ENCODE measurements around the gene CTDSPL. TPM values are rescaled to one million over a fixed set of nuclear protein-coding genes. Genes with fewer than 3 reads are reported as not detected.
"Not testable (repeated sequence)": the region's sequence is repeated elsewhere in the genome, so short reads cannot be mapped to it uniquely, and the experiment has no call there.

The CTDSPL gene, protein sequence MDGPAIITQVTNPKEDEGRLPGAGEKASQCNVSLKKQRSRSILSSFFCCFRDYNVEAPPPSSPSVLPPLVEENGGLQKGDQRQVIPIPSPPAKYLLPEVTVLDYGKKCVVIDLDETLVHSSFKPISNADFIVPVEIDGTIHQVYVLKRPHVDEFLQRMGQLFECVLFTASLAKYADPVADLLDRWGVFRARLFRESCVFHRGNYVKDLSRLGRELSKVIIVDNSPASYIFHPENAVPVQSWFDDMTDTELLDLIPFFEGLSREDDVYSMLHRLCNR
- 29.6 to 43.5 TPM (median 41.5 TPM) in 3 replicates for total RNA-seq
- long read RNA-seq, full-length matches to known transcripts = 40 of 54 reads
- long read RNA-seq, partial matches to known transcripts = 2 of 54 reads
- long read RNA-seq, other reads (novel, unspliced or antisense) = 12 of 54 reads

DNA sequence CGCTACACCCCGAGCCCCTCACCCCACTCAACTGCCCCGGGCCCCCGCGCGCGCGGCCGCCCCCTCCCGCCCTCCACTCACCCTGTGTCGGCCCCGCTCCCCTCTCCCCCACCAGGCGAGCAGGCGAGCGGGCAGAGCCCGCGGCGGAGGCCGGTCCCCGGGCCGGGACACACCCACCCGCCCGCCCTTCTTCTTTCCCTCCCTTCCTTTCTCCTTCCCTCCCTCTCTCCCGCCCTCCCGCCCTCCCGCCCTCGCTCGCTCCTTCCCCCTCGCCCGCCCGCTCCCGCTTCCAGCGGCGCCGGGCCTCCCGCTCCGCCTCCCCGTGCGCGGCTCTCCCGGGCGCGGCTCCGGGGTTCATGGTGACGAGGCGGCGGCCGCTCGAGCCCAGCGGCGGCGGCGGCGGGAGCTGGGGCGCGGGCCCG lies at the start of gene CTDSPL:
CTDSPL (plus strand) TSS at position 261 of the 422 bp plus-strand sequence. CDS start 320 bp downstream, outside the sequence.
- DNase-seq (ENCODE audit: low spot score) = no peak
- Mint-ChIP-seq H3K4me3 (ENCODE audit: unreplicated experiment) (peak within 1 kb of the TSS; percentile 89), H3K27me3 (ENCODE audit: low read depth) (no peaks in the 10 kb centered on the region), H3K27ac (ENCODE audit: unreplicated experiment) (peak within 1 kb of the TSS; percentile 86), H3K4me1 (ENCODE audit: low read depth) (peaks cover 42% of the 10 kb centered on the region), H3K36me3 (ENCODE audit: low read depth) (no peaks in the 10 kb centered on the region), H3K9me3 (ENCODE audit: low read depth) (no peaks in the 10 kb centered on the region)
- TF ChIP-seq, protein P1, sequence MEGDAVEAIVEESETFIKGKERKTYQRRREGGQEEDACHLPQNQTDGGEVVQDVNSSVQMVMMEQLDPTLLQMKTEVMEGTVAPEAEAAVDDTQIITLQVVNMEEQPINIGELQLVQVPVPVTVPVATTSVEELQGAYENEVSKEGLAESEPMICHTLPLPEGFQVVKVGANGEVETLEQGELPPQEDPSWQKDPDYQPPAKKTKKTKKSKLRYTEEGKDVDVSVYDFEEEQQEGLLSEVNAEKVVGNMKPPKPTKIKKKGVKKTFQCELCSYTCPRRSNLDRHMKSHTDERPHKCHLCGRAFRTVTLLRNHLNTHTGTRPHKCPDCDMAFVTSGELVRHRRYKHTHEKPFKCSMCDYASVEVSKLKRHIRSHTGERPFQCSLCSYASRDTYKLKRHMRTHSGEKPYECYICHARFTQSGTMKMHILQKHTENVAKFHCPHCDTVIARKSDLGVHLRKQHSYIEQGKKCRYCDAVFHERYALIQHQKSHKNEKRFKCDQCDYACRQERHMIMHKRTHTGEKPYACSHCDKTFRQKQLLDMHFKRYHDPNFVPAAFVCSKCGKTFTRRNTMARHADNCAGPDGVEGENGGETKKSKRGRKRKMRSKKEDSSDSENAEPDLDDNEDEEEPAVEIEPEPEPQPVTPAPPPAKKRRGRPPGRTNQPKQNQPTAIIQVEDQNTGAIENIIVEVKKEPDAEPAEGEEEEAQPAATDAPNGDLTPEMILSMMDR (IDR thresholded peaks at IDR 0.05) = no peak

DNA sequence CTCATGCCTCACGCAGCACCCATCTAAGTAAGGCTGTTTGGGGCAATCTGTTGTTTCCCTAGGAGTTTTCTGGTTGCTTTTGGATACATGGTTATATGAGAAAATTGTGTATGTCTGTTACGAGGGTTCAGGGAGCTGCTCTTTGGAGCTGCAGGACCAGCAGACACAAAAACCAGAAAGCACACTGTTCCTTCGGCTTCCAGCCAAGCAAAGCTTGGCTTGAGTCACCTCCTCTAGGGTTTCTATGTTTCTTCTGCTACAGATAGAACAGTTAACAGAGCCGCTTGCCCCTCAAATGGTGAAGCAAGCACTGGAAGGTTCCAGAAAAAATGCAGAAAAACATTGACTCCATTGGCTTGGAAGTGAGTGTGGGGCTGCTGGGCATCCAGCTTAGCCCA lies 49.2 kb upstream of the CTDSPL start:
- TF ChIP-seq, protein P1 (IDR thresholded peaks at IDR 0.05) = no peak
- DNase-seq (ENCODE audit: low spot score) = no peak
- Mint-ChIP-seq H3K27ac (ENCODE audit: unreplicated experiment) (no peak overlapping the region), H3K36me3 (ENCODE audit: low read depth) (peaks cover 3% of the 10 kb centered on the region), H3K27me3 (ENCODE audit: low read depth) (peaks cover 5% of the 10 kb centered on the region), H3K4me3 (ENCODE audit: unreplicated experiment) (no peak overlapping the region), H3K4me1 (ENCODE audit: low read depth) (peaks cover 4% of the 10 kb centered on the region), H3K9me3 (ENCODE audit: low read depth) (no peaks in the 10 kb centered on the region)

DNA sequence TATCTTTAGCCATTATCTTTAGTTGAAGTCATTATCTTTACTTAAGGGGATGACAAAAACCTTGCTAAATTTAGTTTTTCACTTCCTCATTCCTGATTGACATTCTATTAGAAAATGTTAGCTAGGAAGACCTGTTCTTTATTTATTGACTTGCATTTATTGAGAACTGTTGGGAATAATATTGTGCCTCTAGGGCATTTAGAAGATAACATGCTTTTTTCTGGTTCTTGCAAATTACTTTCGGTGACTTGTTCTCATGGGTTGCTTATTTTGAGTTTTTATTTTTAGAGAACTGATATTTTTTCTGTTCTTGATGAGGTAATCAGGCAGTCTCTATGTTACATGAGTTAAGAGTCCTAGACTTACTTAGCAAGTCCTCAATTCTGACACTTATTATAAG lies 48.3 kb upstream of the CTDSPL start:
- peaks cover 4% of the 10 kb centered on the region for H3K4me1 Mint-ChIP-seq (ENCODE audit: low read depth)
- no peaks in the 10 kb centered on the region for H3K9me3 Mint-ChIP-seq (ENCODE audit: low read depth)
- no peak overlapping the region for H3K27ac Mint-ChIP-seq (ENCODE audit: unreplicated experiment)
- no peak for DNase-seq (ENCODE audit: low spot score)
- TF ChIP-seq, protein P1 (IDR thresholded peaks at IDR 0.05) = no peak
- H3K27me3 Mint-ChIP-seq (ENCODE audit: low read depth) = peaks cover 5% of the 10 kb centered on the region
- no peak overlapping the region for H3K4me3 Mint-ChIP-seq (ENCODE audit: unreplicated experiment)
- peaks cover 6% of the 10 kb centered on the region for H3K36me3 Mint-ChIP-seq (ENCODE audit: low read depth)

DNA sequence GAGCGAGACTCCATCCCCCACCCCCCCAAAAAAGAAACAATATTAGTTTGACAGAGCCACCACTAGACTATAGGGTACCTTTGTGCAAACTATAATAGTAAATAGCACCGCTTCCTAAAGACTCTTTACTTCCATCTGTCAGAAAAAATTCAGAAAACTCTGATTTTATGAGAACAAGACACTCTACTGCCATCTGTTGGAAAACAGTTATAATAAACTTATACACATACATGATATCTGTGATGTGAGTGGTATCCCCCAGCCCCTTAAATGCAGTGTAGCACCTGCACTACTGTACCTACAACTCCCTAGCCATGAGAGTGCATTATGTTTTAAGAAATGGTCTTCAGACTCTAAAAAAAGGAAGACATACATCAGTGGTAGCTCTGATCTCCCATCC lies 47.1 kb upstream of the CTDSPL start:
- no peaks in the 10 kb centered on the region for H3K9me3 Mint-ChIP-seq (ENCODE audit: low read depth)
- H3K4me1 Mint-ChIP-seq (ENCODE audit: low read depth) = peaks cover 4% of the 10 kb centered on the region
- peaks cover 3% of the 10 kb centered on the region for H3K36me3 Mint-ChIP-seq (ENCODE audit: low read depth)
- TF ChIP-seq, protein P1 (IDR thresholded peaks at IDR 0.05) = peak; percentile 78
- no peak overlapping the region for H3K27ac Mint-ChIP-seq (ENCODE audit: unreplicated experiment)
- H3K4me3 Mint-ChIP-seq (ENCODE audit: unreplicated experiment) = no peak overlapping the region
- no peak for DNase-seq (ENCODE audit: low spot score)
- H3K27me3 Mint-ChIP-seq (ENCODE audit: low read depth) = peaks cover 2% of the 10 kb centered on the region

DNA sequence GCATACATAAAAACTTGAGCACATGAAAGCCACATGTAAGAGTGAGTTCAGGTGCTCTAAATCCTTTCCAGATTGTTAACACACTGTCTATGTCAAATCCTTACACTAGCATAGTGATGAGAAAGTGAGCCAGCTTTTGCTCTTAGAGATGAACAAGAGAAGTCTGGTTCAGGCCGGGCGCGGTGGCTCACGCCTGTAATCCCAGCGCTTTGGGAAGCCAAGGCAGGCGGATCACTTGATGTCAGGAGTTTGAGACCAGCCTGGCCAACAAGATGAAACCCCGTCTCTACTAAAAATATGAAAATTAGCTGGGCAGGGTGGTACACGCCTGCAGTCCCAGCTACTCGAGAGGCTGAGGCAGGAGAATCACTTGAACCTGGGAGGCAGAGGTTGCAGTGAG lies 46.5 kb upstream of the CTDSPL start:
- H3K4me1 Mint-ChIP-seq (ENCODE audit: low read depth); H3K4me3 Mint-ChIP-seq (ENCODE audit: unreplicated experiment); H3K27me3 Mint-ChIP-seq (ENCODE audit: low read depth); H3K9me3 Mint-ChIP-seq (ENCODE audit: low read depth); H3K36me3 Mint-ChIP-seq (ENCODE audit: low read depth); H3K27ac Mint-ChIP-seq (ENCODE audit: unreplicated experiment); DNase-seq (ENCODE audit: low spot score): not testable (repeated sequence)

DNA sequence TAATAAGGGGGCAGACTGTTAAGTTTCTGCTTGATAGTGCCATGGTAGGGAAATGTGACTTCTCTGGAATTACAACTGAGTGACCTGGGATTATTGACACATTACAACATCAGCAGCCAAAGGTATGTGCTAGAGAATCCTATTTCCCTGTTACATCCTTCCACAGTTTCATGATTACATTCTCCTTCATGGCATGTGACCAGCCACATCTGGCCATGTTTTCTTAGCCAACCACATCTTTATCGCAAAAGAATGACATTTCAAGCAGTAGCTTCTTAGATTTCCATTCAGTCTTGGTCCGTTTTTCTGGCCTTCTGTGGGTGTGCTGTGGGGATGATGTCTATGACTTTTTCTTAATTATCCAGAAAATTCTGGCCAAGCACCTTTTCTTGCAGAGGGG lies 45.4 kb upstream of the CTDSPL start:
- Mint-ChIP-seq H3K4me1 (ENCODE audit: low read depth) (peaks cover 4% of the 10 kb centered on the region), H3K9me3 (ENCODE audit: low read depth) (no peaks in the 10 kb centered on the region), H3K36me3 (ENCODE audit: low read depth) (peaks cover 3% of the 10 kb centered on the region), H3K4me3 (ENCODE audit: unreplicated experiment) (no peak overlapping the region), H3K27me3 (ENCODE audit: low read depth) (peaks cover 2% of the 10 kb centered on the region), H3K27ac (ENCODE audit: unreplicated experiment) (no peak overlapping the region)
- DNase-seq (ENCODE audit: low spot score) = no peak
- TF ChIP-seq, protein P1 (IDR thresholded peaks at IDR 0.05) = no peak

All from chondrocyte (in vitro differentiated cells).